SW 1271 (cell line): Measurements from ENCODE around the gene MYRF.

Experiments
- DNase-seq, 2 experiments: peaks; one replicate each; lab custom pipeline; 2025; lab: John Stamatoyannopoulos, UW

Gene MYRF

DNA sequence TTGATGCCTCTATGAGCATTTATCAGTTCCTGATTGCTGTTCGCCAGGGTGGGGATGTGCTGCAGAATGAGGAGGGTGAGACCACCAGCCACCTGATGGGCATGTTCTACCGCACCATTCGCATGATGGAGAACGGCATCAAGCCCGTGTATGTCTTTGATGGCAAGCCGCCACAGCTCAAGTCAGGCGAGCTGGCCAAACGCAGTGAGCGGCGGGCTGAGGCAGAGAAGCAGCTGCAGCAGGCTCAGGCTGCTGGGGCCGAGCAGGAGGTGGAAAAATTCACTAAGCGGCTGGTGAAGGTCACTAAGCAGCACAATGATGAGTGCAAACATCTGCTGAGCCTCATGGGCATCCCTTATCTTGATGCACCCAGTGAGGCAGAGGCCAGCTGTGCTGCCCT is 43.0 kb downstream of the MYRF start:
- DNase-seq: no peak

DNA sequence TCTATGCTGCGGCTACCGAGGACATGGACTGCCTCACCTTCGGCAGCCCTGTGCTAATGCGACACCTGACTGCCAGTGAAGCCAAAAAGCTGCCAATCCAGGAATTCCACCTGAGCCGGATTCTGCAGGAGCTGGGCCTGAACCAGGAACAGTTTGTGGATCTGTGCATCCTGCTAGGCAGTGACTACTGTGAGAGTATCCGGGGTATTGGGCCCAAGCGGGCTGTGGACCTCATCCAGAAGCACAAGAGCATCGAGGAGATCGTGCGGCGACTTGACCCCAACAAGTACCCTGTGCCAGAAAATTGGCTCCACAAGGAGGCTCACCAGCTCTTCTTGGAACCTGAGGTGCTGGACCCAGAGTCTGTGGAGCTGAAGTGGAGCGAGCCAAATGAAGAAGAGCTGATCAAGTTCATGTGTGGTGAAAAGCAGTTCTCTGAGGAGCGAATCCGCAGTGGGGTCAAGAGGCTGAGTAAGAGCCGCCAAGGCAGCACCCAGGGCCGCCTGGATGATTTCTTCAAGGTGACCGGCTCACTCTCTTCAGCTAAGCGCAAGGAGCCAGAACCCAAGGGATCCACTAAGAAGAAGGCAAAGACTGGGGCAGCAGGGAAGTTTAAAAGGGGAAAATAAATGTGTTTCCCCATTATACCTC is 43.6 kb downstream of the MYRF start:
- DNase-seq: no peak

DNA sequence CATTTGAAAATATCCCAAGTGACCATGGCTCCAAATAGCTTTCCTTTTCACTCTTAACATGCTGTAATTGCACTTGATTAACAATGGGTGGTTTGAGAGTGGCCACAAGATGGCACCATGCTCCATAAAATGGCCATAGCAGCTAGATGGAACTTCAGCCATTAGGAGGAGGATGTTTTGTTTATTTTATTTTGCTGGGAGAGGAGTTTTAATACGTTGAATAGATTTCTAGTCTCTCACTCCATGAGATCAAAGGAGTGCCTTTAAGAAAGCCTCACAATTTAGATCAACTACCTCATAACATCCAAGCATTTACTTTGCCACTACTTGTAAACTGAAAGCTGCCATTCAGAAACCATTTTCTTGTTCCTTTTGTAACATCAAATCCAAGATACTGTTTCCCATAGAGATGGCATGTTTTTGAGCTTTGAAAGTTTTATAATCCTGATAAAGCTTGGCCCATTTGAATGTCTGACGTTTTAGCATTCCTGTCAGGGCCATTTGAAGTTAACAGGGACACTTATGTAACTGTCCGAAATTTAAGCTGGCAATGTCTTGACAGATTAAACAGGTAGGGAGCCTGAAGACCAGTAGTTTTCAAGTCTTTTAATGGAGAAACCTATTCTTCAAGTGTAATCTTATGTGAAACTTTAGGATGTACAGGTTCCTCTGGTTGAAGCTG is 45.0 kb downstream of the MYRF start:
- peak in 1 of 2 experiments; percentile 78 for DNase-seq

DNA sequence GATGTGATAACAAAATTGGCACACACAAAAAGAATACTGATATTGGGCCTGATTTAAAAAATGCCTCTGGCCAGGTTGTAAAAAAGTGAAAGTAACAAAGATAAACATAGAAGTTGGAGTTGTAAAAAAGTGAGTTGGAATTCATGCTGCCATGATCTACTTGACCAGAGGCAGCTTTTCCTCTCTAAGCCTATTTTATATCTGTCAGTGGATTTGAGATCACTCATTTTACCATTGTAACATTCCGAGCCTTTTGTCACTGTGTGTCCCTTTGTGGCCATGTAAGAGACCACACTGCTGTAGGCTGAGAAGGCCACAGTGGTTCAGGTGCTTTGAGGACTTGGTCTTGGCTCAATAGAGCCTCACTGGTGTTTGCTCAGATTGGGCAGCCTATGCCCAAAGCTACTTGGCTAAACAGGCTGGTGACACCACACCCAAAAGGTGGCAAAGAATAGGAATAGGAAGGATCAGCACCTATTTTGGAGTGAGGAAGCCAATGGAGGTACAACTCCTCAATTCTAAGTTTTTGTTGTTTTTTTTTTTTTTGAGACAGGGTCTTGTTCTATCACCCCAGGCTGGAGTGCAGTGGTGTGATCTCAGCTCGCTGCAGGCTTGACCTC is 47.3 kb downstream of the MYRF start:
- DNase-seq: no peak

DNA sequence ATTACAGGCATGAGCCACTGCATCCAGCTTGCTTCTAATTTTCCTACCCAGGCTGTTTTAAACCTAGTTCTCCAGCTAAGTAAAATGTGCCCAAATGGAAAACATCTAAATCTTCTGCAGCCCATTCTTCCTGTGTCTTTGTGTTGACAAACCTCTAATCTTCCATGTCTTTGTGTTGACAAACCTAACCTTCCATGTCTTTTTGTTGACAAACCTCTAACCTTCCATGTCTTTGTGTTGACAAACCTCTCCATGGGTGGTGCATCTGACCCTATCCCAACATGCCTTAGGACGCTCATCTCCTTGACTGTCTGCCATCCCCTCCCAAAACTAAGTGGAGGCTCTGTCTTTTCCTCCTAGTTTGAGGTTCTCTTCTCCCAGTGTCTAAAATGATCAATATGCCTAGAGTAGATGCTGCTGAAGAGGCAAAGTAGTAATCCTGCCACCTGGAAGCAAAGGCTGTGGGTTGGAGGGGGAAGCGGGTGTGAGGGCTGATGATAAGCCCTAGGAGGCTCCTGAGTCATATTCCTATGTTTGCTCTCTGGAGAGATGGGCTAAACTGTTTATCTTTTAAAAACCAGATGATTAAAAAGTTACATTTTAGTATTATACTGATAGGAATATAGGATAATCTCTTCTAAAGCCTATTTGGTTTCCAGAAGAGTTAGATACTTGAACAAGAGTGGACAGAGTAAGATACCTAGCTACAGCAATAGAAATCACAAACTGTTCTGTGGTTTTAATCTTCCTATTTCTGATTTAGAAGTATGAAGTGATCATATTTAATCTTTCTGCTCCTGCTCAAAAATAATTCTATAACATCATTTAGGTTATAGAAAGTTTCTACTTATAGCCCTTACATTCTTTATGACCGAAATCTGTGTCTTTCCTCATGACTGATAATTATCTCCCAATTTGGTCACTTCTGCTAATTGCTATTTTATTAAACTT is 48.2 kb downstream of the MYRF start:
- no peak for DNase-seq

DNA sequence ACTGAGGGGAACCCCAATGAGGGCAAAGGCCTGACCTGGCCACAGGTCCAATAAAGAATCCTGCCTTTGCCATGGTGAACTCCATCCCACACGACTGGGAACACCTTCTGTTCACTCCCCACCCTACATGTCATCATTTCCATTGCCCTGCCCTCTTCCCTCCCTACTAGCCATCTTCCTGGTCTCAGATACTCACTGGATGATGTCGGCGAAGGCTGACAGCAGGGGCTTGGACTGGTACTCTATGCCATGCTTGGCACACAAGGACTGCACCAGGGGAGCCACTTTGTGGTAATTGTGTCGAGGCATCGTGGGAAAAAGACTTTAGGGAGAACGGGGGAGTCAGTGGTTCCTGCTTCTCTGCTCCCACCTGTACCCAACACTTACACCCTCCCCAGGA is 50.2 kb downstream of the MYRF start:
- DNase-seq: no peak

DNA sequence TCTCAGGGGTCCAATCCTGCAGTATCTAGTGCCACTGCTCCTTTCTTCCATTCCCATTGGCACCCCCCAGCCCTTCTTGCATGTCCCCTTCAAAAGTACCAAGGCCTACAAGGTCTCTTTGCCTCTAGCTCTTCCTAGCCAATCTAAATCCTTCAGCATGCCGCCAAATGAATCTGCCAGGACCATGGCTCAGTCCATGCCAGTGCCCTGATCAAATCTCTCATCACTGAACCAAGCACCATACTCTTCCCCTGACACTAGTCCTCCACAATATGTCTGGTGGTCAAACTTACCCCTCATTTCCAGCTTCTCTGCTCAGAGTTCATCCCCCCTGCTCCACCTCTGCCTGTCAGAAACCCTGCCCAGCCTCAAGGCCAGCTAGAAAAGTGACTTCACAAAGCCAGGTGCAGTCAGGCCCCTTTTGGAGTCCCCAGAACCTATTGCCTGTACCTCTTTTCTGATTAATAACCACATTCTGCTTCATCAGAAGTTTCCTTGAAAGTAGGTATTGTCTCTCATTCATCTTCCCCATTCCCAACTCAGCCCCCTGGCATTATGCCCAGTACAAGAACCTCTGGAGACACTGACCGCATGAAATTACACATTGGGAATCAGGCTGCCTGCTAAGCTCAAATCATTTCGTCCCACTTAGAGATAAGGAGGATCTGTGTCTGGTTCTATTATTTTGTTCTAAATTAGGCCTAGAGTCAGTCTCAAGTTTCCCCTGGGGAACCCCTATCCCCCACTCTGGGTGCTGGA is 51.6 kb downstream of the MYRF start:
- no peak for DNase-seq

DNA sequence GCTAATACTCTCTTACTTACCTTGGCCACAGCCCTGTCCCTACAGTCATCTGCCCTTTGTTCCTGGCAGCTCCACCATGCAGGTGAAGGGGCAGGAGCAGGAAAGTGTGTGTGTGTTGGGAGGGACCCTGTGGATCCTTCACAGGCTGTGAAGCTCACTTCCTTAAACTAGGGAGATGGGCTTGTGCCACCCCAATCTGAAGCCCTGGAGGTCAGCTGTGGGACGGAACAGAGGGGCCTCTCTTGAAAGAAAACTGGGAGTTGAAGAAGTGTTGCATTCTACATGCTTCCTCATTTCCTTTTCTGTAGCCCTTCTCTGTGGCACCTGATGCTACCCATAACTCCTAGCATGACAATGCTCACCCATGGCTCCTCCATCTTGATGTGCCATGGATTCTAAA is 52.7 kb downstream of the MYRF start:
- no peak for DNase-seq

DNA sequence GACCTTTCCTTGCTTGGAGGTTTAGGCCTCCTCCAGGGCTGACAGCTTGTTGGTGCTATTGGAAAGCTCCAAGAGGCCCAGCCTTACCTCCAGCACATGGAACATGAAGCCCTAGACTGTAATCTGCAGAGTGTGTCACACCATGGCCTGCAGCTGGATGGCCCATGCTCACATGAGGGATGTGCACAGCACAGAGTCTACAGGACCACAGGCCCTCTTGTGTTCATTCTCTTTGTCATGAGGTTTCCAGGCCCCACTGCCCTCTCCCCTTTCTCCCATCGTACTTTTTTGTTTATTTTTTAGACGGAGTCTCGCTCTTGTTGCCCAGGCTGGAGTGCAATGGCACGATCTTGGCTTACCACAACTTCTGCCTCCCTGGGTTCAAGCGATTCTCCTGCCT is 54.3 kb downstream of the MYRF start:
- no peak for DNase-seq

DNA sequence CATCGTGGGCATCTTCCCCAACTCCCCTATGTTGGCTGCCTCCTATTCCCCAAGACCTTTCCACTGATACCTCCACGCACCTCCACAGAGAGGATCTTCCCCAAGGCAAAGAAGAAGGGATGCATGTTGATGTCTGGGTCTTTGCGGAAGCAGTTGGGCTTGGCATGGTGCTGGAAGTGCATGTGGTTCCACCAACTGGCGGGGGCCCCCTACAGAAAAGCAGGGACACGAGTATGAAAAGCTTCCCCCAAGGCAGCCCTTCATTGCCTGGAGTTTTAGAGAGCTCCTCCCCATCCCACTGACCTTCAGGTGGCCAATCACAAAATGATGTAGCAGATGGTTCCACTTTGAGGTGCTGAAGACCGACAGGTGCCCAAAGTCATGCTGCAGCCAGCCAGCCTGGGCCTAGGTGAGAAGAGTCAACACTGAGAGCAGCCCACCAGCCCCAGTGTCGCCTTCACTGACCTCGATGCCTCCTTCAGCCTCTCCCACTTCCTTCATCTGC is 58.3 kb downstream of the MYRF start:
- no peak for DNase-seq

DNA sequence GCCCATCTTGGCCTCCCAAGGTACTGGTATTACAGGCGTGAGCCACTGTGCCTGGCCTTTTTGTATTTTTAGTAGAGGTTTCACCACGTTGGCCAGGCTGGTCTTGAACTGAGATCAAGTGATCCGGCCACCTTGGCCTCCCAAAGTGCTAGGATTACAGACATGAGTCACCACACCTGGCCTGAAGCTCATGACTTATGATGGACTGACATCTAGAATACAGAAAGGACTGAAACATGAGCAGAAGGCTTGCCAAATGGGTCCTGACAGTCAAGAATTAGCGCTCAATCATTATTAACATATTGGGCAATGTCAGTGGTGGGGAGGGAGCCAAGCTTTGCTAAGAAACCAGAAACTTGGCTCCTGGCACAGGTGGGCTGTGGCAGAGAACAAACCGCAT is 59.4 kb downstream of the MYRF start:
- DNase-seq: no peak

DNA sequence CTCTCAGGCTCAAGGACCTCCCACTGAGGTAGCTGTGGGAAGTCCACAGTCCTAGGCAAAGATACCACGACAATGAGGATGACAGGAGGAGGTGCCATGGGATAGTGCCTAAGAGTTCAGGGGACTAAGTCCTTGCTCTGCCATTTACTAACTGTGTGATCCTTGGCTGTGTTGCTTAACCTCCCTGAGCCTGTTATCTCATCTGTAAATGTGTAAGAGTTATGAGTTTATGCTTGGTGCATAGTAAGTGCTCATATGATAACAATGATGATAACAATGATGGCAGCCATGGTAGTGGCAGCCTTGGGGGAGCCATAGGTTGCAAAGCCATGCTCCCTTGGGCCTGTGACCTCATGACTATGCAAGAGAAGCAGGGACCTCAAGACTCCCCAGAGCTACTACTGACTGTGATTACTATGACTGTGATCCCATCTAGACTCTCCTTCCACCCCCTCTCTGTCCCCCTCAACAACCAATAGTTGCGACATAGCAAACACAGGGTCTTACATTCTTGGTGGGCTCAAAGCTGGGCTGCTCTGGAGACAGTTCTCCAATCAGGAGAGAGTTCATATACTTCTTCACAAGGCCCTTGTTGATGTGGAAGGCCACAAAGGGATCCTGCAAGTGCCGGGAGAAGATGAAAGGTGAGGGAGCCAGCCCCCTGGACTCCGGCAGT is 60.4 kb downstream of the MYRF start:
- no peak for DNase-seq

DNA sequence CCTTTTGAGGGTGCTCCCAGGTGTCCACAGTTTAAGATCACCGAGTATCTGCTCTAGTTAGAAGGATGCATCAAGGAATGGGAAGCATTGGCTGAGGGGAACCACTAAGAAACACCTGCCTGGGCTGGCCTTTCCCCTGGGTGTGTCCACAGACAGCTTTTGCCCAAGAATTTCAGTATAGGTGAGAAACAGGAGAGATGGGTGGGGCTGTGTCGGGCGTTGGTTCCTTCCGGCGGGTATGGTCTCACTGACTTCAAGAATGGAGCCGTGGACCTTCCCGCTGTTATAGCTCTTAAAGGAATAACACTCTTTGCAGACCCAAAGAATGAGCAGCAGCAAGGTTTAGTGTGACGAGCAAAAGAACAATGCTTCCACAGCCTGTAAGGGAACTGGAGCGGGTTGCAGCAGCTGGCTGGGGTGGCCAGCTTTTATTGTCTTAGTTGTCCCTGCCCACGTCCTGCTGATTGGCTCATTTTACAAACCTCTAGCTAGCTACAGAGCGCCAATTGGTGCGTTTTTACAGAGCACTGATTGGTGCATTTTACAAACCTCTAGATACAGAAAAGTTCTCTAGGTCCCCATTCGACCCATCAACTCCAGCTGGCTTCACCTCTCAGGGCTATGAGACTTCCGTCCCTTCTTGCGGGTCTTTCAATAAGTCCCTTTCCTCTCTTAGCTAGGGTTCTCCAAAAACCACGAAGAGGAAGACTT is 62.0 kb downstream of the MYRF start:
- DNase-seq: no peak

DNA sequence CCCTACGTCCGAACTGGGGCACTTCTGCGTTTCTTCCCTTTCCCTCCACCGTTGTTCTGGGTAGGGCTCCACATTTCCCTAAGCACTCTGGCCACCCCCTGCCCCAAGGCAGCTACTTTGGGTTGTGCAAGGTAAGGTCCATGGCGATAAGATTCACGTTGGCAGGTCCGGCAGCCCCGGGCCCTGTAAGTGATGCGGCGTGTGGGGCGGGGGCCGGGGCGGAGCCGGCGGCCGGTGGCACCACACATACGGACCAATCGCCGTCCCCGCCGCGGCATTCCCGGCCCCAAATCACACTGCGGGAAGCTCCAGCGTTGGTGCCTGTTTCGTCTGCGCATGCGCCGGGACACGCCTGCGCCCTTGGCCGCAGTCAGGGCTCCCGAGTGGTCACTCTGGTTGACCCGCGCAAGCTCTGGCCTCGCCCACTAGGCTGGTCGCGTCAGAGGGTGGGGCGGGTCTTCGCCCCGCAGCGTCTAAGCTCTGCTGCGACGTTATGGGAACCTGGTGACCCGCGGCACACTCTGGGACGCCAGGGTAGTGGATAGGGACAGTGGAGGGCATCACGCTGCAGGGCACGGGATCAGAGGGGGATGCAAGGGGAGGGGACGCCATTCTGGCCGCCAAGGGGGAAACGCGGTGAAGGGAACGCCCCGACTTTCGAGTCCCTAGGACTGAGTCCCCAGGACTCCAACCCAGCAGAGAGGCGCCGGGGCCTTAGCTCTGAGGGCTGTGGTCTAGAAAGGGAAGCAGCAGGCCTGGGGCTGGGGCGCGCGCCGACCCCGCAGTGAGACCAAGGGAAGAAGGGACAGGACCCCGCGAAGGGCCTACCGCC is 62.7 kb downstream of the MYRF start:
- peak; percentile 92 to 95 for DNase-seq

DNA sequence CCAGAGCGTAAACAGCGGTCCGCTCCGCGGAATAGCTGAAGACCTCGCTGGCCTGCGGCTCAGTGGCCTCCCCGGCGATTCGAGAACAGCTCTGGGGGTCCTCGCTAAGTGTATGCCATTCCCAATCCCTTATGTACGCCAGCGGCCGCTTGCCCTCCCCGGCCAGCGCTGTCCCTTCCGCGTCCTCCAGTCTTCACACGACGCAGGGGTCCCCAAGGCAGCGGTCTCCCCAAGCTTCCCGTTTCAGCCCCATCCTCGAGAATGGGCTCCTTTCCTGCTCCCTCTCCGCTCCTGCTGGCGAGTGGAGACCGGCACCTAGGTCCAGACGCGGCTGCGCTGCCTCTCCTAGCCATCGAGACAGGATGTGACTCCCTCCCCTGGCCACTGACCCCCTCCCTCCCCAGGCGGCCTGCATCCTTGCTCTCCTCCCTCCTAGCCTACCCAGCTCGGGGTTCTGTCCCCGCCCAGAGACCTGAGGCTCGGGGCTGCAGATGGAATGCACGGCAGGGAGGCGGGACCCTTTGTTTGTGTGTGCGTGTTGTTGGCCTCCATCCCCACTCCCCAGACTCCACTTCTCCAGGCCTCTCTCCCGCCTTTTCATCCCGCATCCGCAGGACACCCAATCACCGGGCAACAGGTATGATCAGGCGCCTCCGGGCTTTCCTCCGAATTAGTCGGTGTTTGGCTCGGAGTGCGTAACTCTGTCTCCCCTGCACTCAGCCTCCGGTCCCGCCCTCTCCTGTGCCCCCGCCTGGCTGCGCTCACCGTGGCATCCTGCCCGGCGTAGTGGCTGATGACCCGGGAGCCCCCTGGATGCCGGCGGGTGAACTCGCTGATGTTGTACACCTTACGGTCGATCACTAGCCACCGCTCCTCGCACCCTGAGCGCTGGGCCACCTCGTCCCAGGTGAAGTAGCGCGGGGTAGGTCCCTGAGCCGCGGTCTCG is 63.6 kb downstream of the MYRF start:
- DNase-seq: peak; percentile 63 to 76

DNA sequence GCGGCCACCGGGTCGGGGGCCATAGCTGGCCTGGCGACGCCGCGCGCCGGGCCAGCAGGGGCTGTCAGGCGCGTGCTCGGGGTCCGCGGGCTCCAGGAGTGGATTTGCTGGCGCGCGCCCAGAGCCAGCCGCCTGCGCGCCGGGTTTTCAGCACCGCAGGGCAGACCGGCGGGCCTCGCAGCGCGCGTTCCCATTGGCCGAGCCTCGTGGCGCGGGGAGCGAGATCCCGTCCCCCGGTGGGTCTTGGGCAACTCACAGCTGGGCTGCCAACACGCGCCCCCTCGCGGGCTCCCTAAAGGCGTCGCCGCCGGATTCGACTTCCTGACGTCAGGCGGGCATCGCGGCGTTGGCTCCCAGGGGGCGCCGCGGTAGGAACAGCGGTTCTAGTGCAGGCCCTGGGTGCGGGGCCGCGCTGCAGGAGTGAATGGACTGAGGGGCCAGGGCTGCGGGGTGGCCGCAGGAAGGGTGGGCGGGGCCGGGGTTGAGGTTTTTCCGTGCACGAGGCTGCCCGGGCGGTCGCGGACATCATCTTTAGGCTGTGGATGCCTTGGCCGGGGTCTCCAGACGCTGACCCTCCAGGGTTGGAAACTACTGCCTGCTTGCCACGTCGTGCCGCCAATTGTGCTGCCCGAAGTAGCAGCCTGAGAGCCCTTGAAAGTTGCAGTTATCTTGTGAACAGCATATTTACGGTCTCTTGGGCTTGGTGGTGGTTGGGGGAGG is 64.5 kb downstream of the MYRF start, which contains the start of gene FADS1:
Gene FADS1, minus strand, starts transcription at position 268 of the 720 bp plus-strand sequence. Its CDS starts 74 bp downstream, at position 194.
- peak; percentile 88 to 93 for DNase-seq

DNA sequence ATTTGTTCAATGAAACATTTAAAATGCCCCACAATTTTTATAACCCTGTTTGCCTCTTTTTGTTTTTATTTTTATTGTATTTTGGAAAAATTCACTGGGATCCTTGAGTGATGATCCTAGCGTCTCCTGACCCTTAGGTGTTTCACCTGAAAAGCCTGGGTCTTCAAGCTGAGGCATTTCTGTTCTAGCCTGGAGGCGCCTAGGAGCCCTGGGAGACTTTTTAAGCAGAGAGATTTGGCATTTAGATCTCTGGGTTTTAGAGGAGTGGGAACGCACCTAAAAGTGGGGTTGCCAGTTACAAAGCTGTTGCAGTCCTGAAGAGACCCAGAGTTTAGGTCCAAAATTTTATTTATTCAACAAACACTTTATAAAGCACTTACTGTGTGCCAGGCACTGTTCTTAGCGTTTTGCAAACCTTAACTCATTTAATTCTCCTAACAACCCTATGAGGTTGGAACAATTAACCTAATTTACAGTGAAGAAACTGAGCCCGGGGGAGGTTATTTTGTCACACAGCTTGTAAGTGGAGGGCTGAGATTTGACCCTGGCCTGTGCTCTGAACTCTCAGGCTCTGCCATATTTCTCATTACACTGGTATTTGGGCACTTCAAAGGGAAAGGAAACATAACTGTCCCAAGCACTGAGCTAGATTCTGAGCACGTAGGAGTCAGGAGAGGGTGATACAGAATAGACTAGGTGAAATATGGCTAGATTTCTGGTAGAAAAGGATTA is 65.2 kb downstream of the MYRF start:
- DNase-seq: no peak
